Neutrophil (primary cell): ENCODE data around the gene CAMK2B.

Experiments used
- H3K27ac ChIP-seq: fragments of 200-600 bp; sonication (generic); 2 replicates; pipeline ENCODE4 v1.5.1; 2016; ENCODE audit warnings: mild to moderate bottlenecking, moderate library complexity
- H3K27me3 ChIP-seq: fragments of 200-600 bp; sonication (generic); 2 replicates; pipeline ENCODE4 v1.6.0; 2016; ENCODE audit warnings: mild to moderate bottlenecking
- H3K36me3 ChIP-seq: fragments of 200-600 bp; sonication (generic); 2 replicates; pipeline ENCODE4 v1.5.1; 2017
- H3K4me1 ChIP-seq, 2 experiments: fragments of 200-600 bp in 1 of 2; sonication (generic) in 1 of 2; 1 replicate in 1 of 2; 2 replicates in 1 of 2; pipeline versions ENCODE4 v1.5.1 to v1.6.1; 2013 to 2016; ENCODE audit warnings: low read depth in 1 of 2, low read length in 1 of 2, mild to moderate bottlenecking in 1 of 2, moderate library complexity in 1 of 2; ENCODE audit not compliant: control insufficient read depth in 1 of 2, insufficient read depth in 1 of 2
- H3K4me3 ChIP-seq, 2 experiments: fragments of 200-600 bp in 1 of 2; sonication (generic) in 1 of 2; 1 replicate in 1 of 2; 2 replicates in 1 of 2; pipeline ENCODE4 v1.5.1; 2013 to 2016; ENCODE audit warnings: low read depth in 1 of 2, low read length in 1 of 2, mild to moderate bottlenecking in 1 of 2, moderate library complexity in 1 of 2
- H3K9me3 ChIP-seq: fragments of 200-600 bp; sonication (generic); 2 replicates; pipeline ENCODE4 v1.5.1; 2016
- CTCF ChIP-seq: fragments of 200-600 bp; sonication (generic); IDR thresholded peaks from 2 replicates; pipeline ENCODE4 v1.5.1; 2016; ENCODE audit warnings: antibody characterized with exemption

Gene CAMK2B

GRCh38 chr7:44320794-44321371 is 4.5 kb downstream of the CAMK2B start:
- H3K27ac ChIP-seq = no peak overlapping the region

GRCh38 chr7:44320141-44320540 is 5.3 kb downstream of the CAMK2B start:
- H3K27ac ChIP-seq = no peak overlapping the region
- H3K9me3 ChIP-seq = no peaks in the 10 kb centered on the region
- H3K27me3 ChIP-seq = peaks cover 38% of the 10 kb centered on the region
- no peaks in the 10 kb centered on the region for H3K36me3 ChIP-seq
- H3K4me3 ChIP-seq = no peak overlapping the region
- no peaks in the 10 kb centered on the region for H3K4me1 ChIP-seq
- TF ChIP-seq CTCF = no peak

More at GRCh38 chr7:44320794-44321371, 4.5 kb downstream of the CAMK2B start:
- Histone ChIP-seq H3K27me3 (peaks cover 39% of the 10 kb centered on the region), H3K36me3 (no peaks in the 10 kb centered on the region), H3K9me3 (no peaks in the 10 kb centered on the region), H3K4me3 (no peak overlapping the region), H3K4me1 (no peaks in the 10 kb centered on the region)
- no peak for TF ChIP-seq CTCF

GRCh38 chr7:44318332-44318731 is 7.1 kb downstream of the CAMK2B start:
- Histone ChIP-seq H3K4me1 (no peaks in the 10 kb centered on the region), H3K4me3 (no peak overlapping the region)
- no peak for TF ChIP-seq CTCF

GRCh38 chr7:44315301-44315903 is 10.0 kb downstream of the CAMK2B start:
- Histone ChIP-seq H3K27ac (no peak overlapping the region), H3K36me3 (no peaks in the 10 kb centered on the region), H3K4me3 (no peak overlapping the region), H3K9me3 (no peaks in the 10 kb centered on the region), H3K4me1 (no peaks in the 10 kb centered on the region), H3K27me3 (peaks cover 47% of the 10 kb centered on the region)
- TF ChIP-seq CTCF = no peak

More at GRCh38 chr7:44318332-44318731, 7.1 kb downstream of the CAMK2B start:
- no peak overlapping the region for H3K27ac ChIP-seq
- H3K9me3 ChIP-seq = no peaks in the 10 kb centered on the region
- peaks cover 33% of the 10 kb centered on the region for H3K27me3 ChIP-seq
- no peaks in the 10 kb centered on the region for H3K36me3 ChIP-seq

- peaks cover 0 to 6% of the 10 kb centered on the region in 2 experiments for H3K4me1 ChIP-seq
- peaks cover 65% of the 10 kb centered on the region for H3K27me3 ChIP-seq
- no peak for TF ChIP-seq CTCF
- no peak overlapping the region for H3K4me3 ChIP-seq
- no peaks in the 10 kb centered on the region for H3K9me3 ChIP-seq
- H3K36me3 ChIP-seq = no peaks in the 10 kb centered on the region
- no peak overlapping the region for H3K27ac ChIP-seq
Measured at GRCh38 chr7:44313621-44314031, 11.8 kb downstream of the CAMK2B start.
